Adrenal gland (tissue), 12 donors: ENCODE data around the gene SLC27A3. TPM values are rescaled to one million over a fixed set of nuclear protein-coding genes. Genes with fewer than 3 reads are reported as not detected.
A peak's percentile ranks its signal among the peaks of the same experiment; 100 is the strongest.

ENCODE experiments used
- DNase-seq, 7 donors: peaks; one replicate each; pipeline ENCODE4 v3.0.0-alpha.2; 2019 to 2020
- H3K27ac ChIP-seq, 5 donors: fragments of 200-600 bp; sonication (generic) in 4 of 5; 1 replicate in 3 of 5; 2 replicates in 2 of 5; pipeline versions ENCODE4 v1.5.1 to v1.8.0; 2016 to 2020; ENCODE audit warnings: mild to moderate bottlenecking in 1 of 5
- H3K27me3 ChIP-seq: fragments of 200-600 bp; 2 replicates; pipeline ENCODE4 v1.8.0; 2021
- H3K36me3 ChIP-seq, 2 donors: fragments of 200-600 bp; replicated peaks in 1 of 2; 1 replicate in 1 of 2; 2 replicates in 1 of 2; pipeline versions ENCODE4 v1.5.1 to v1.8.0; 2018 to 2022
- H3K4me1 ChIP-seq, 2 donors: fragments of 200-600 bp; replicated peaks in 1 of 2; 1 replicate in 1 of 2; 2 replicates in 1 of 2; pipeline versions ENCODE4 v1.5.1 to v1.8.0; 2018 to 2021
- H3K4me3 ChIP-seq, 4 donors: fragments of 200-600 bp; sonication (generic) in 3 of 4; one replicate each; pipeline ENCODE4 v1.5.1; 2016 to 2018
- H3K9me3 ChIP-seq, 3 donors: fragments of 200-600 bp; sonication (generic) in 1 of 3; replicated peaks in 1 of 3; 1 replicate in 2 of 3; 2 replicates in 1 of 3; pipeline versions ENCODE4 v1.5.1 to v1.8.0; 2016 to 2021
- CTCF ChIP-seq, 6 experiments: fragments of 450-650 bp in 4 of 6; fragments of 200-600 bp in 2 of 6; sonication (generic) in 1 of 6; IDR thresholded peaks; 1 replicate in 5 of 6; 2 replicates in 1 of 6; pipeline versions ENCODE4 v1.5.1 to v1.8.0; 2016 to 2021; ENCODE audit warnings: antibody characterized with exemption in 6 of 6, mild to moderate bottlenecking in 2 of 6, moderate library complexity in 1 of 6
- POLR2A ChIP-seq, 2 donors: fragments of 450-650 bp; IDR thresholded peaks; one replicate each; pipeline ENCODE4 v1.6.1; 2017; ENCODE audit warnings: antibody characterized with exemption in 2 of 2, mild to moderate bottlenecking in 2 of 2, moderate library complexity in 1 of 2
- WGBS, 4 donors: extraction: QIAGEN DNeasy Blood & Tissue Kit in 2 of 4; methylation state at CpG; one replicate each; pipeline versions ENCODE4 v1.1.5 to v1.1.7; 2013 to 2017; 5-methylcytosine and 5-hydroxymethylcytosine counted together
- intact Hi-C, 2 donors: fragments of 100-400 bp; cut with DNase I; formaldehyde crosslinking; loops; one replicate each; pipeline versions ENCODE4 v1.14.1 to v1.15.0; 2022 to 2023
- polyA plus RNA-seq, 3 donors: library from polyadenylated mRNA; stranded (reverse); fragments of 200-250 nt in 2 of 3; fragments of 350-450 nt in 1 of 3; fragmentation: Illumina TruSeq in 1 of 3; extraction: RNeasy Lipid Tissue Mini Kit (QIAGEN cat#74804) in 1 of 3; gene quantifications; one replicate each; pipeline ENCODE4 v1.2.3, GENCODE V29; 2013 to 2014
- total RNA-seq, 9 donors: library from RNA; depleted of rRNA in 4 of 9; stranded (reverse); fragments of >200 nt in 4 of 9; fragments of 120-200 nt in 1 of 9; fragmentation: NEBNext Ultra II Directional in 1 of 9; extraction: Animal tissue kit (Norgen Biotek cat#: 25700) in 1 of 9; gene quantifications; one replicate each; pipeline versions ENCODE4 v1.1.0 to v1.2.4, GENCODE V29; 2013 to 2023
- donor health status: healthy with polysubstance abuse.
- donor health status: Bipolar disorder and iron deficiency.
- donor health status: DM: yes; HTN: yes; CAD: no.
- donor health status: DM: no; HTN: no; CAD: no.
- donor health status: DM: no; HTN: no; CAD: no.
- donor health status: DM: yes; HTN: yes; CAD: no.

The SLC27A3 gene
- total and polyA plus RNA-seq, 12 donors: 9.5 to 85.0 (median 15.9) TPM

- no peak for TF ChIP-seq CTCF (IDR thresholded peaks at IDR 0.05)
- no peak for TF ChIP-seq POLR2A (IDR thresholded peaks at IDR 0.05)
- Histone ChIP-seq H3K27ac (peak overlapping the region; percentile 16 to 65 (median 49)), H3K36me3 (peaks cover 0 to 40% of the 10 kb centered on the region in 2 donors), H3K4me3 (no peak overlapping the region), H3K27me3 (no peaks in the 10 kb centered on the region), H3K4me1 (peaks cover 14 to 43% of the 10 kb centered on the region in 2 donors), H3K9me3 (no peaks in the 10 kb centered on the region)
- intact Hi-C loops: loop anchor here in 1 of 2 donors (10.0 kb wide), 2 partner anchors 99 to 199 kb away; partner anchors contain the start of genes ILF2 and NPR1
- 57 to 66% (median 65%) methylated on average over 10 to 12 of the region's 12 CpGs for WGBS, 4 donors
- peak in 2 of 7 donors; percentile 45 to 61 for DNase-seq
Observed at GRCh38 chr1:153773096-153773921, 1.9 kb upstream of the SLC27A3 start.

- H3K36me3 ChIP-seq: peaks cover 0 to 32% of the 10 kb centered on the region in 2 donors
- DNase-seq: no peak
- intact Hi-C loops: loop anchor here in 1 of 2 donors (10.0 kb wide), 2 partner anchors 99 to 199 kb away; partner anchors contain the start of genes ILF2 and NPR1
- H3K4me1 ChIP-seq: peaks cover 14 to 43% of the 10 kb centered on the region in 2 donors
- 62 to 75% (median 68%) methylated on average over 5 to 8 of the region's 8 CpGs for WGBS, 4 donors
- H3K4me3 ChIP-seq: no peak overlapping the region
- H3K27ac ChIP-seq: peak overlapping the region in 4 of 5 donors; percentile 10 to 75 (median 42)
- H3K9me3 ChIP-seq: no peaks in the 10 kb centered on the region
- no peaks in the 10 kb centered on the region for H3K27me3 ChIP-seq
- no peak for TF ChIP-seq POLR2A (IDR thresholded peaks at IDR 0.05)
- no peak for TF ChIP-seq CTCF (IDR thresholded peaks at IDR 0.05)
Observed at GRCh38 chr1:153774026-153774595, 1.1 kb upstream of the SLC27A3 start.

- Histone ChIP-seq H3K9me3 (no peaks in the 10 kb centered on the region), H3K4me1 (peaks cover 24 to 54% of the 10 kb centered on the region in 2 donors), H3K27me3 (no peaks in the 10 kb centered on the region), H3K27ac (peak overlapping the region in 4 of 5 donors; percentile 16 to 85 (median 60)), H3K4me3 (peak overlapping the region; percentile 17 to 55 (median 36)), H3K36me3 (peaks cover 0 to 22% of the 10 kb centered on the region in 2 donors)
- TF ChIP-seq CTCF (IDR thresholded peaks at IDR 0.05) (no peak), POLR2A (IDR thresholded peaks at IDR 0.05) (peak in 1 of 2 donors; percentile 48)
- 0 to 1% (median 0%) methylated on average over 7 to 83 of the region's 83 CpGs for WGBS, 4 donors
- peak in 5 of 7 donors; percentile 44 to 79 (median 62) for DNase-seq
- intact Hi-C loops: loop anchor here in 1 of 2 donors (10.0 kb wide), 2 partner anchors 101 to 201 kb away; partner anchors contain the start of genes ILF2 and NPR1
Observed at GRCh38 chr1:153775458-153776327, 486 bp downstream of the SLC27A3 start.
